GM12878 (cell line): ENCODE results near the gene ZCCHC4.

Source experiments
- CBX5 ChIP-seq: sonication (generic); IDR thresholded peaks from 2 replicates; pipeline ENCODE4 v1.6.1; 2016; ENCODE audit warnings: low read depth, moderate library complexity, mild to moderate bottlenecking, inconsistent platforms
- JUNB ChIP-seq: IDR thresholded peaks from 2 replicates; pipeline ENCODE4 v1.6.1; 2016; ENCODE audit warnings: antibody characterized with exemption, mild to moderate bottlenecking
- KDM1A ChIP-seq: fragments of 200-600 bp; sonication (generic); IDR thresholded peaks from 2 replicates; pipeline ENCODE4 v1.6.1; 2016; ENCODE audit warnings: borderline replicate concordance
- MAX ChIP-seq: IDR thresholded peaks from 2 replicates; pipeline ENCODE4 v1.6.1; 2012; ENCODE audit warnings: low read depth, low read length, improper control_type of control experiment
- NFIC ChIP-seq: IDR thresholded peaks from 2 replicates; pipeline ENCODE4 v1.6.1; 2012; ENCODE audit warnings: low read depth, mild to moderate bottlenecking, inconsistent platforms, low read length, moderate library complexity
- SMC3 ChIP-seq: IDR thresholded peaks from 2 replicates; pipeline ENCODE4 v1.6.1; 2011; ENCODE audit warnings: low read length, improper control_type of control experiment, borderline replicate concordance
- TF ChIP-seq, protein P1 (sequence below), 3 experiments: IDR thresholded peaks in 2 of 3; conservative IDR thresholded peaks in 1 of 3; 2 replicates each; pipeline ENCODE4 v1.5.1; 2011; ENCODE audit warnings: low read depth in 3 of 3, low read length in 3 of 3, mild to moderate bottlenecking in 3 of 3, control low read depth in 2 of 3, moderate library complexity in 2 of 3, inconsistent platforms in 1 of 3, mixed read lengths in 1 of 3; ENCODE audit not compliant: control insufficient read depth in 2 of 3, insufficient read depth in 1 of 3; ENCODE audit errors: extremely low read depth in 1 of 3

DNA sequence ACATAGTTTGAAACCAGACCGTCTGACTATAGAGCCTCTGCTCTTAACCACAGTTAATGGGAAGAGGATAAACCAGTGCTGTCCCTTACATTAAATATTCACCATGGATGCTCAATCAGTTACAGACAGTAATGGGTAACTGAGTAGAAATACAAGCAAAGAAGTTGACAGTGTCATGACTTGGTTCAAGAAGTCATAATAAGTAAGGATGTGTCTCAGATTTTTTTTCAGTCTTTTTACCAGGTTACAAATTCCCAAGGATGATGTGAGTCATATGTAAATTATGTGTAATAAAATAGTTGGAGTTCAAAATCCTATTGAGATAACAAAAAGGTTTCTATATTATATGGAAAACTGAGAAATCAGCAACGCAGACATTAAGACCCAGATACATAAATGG, 31.1 kb downstream of the ZCCHC4 start:
- TF ChIP-seq KDM1A: no peak
- TF ChIP-seq MAX: no peak
- no peak for TF ChIP-seq JUNB
- no peak for TF ChIP-seq CBX5
- TF ChIP-seq SMC3: no peak
- TF ChIP-seq, protein P1, sequence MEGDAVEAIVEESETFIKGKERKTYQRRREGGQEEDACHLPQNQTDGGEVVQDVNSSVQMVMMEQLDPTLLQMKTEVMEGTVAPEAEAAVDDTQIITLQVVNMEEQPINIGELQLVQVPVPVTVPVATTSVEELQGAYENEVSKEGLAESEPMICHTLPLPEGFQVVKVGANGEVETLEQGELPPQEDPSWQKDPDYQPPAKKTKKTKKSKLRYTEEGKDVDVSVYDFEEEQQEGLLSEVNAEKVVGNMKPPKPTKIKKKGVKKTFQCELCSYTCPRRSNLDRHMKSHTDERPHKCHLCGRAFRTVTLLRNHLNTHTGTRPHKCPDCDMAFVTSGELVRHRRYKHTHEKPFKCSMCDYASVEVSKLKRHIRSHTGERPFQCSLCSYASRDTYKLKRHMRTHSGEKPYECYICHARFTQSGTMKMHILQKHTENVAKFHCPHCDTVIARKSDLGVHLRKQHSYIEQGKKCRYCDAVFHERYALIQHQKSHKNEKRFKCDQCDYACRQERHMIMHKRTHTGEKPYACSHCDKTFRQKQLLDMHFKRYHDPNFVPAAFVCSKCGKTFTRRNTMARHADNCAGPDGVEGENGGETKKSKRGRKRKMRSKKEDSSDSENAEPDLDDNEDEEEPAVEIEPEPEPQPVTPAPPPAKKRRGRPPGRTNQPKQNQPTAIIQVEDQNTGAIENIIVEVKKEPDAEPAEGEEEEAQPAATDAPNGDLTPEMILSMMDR (IDR thresholded peaks at IDR 0.05 in 2 of 3, conservative IDR thresholded peaks at IDR 0.05 in 1 of 3; ENCODE audit: control insufficient read depth in 2 of 3, extremely low read depth in 1 of 3, insufficient read depth in 1 of 3, low read depth in 3 of 3, low read length in 3 of 3): no peak
- TF ChIP-seq NFIC: no peak
